PFSK-1 (cell line): Measurements from ENCODE around the gene NCF4.

Experiments
- FOXP2 ChIP-seq: optimal IDR thresholded peaks from 2 replicates; pipeline ENCODE3; 2011; ENCODE audit warnings: borderline replicate concordance, control low read depth, inconsistent platforms; ENCODE audit not compliant: insufficient read depth; ENCODE audit errors: extremely low read length, extremely low read depth
- POLR2AphosphoS5 ChIP-seq: IDR thresholded peaks from 2 replicates; pipeline ENCODE4 v1.6.1; 2012; ENCODE audit warnings: low read depth, mild to moderate bottlenecking, control low read depth, low read length, moderate library complexity
- SIN3A ChIP-seq: IDR thresholded peaks from 2 replicates; pipeline ENCODE4 v1.6.1; 2012; ENCODE audit warnings: mild to moderate bottlenecking, low read length, moderate library complexity, borderline replicate concordance; ENCODE audit not compliant: insufficient read depth
- TAF1 ChIP-seq: IDR thresholded peaks from 2 replicates; pipeline ENCODE4 v1.6.1; 2012; ENCODE audit warnings: low read length, control low read depth, borderline replicate concordance; ENCODE audit not compliant: insufficient read depth
- TF ChIP-seq, protein P1 (sequence below), 2 experiments: IDR thresholded peaks; 2 replicates each; pipeline versions ENCODE4 v1.6.1 to v1.8.0; 2011 to 2012; ENCODE audit warnings: low read depth in 2 of 2, low read length in 2 of 2, control low read depth in 1 of 2, inconsistent platforms in 1 of 2, mild to moderate bottlenecking in 1 of 2, moderate library complexity in 1 of 2; ENCODE audit not compliant: insufficient read depth in 1 of 2

- TF ChIP-seq TAF1 = no peak
- no peak for TF ChIP-seq SIN3A
- no peak for TF ChIP-seq POLR2AphosphoS5
- TF ChIP-seq, protein P1, sequence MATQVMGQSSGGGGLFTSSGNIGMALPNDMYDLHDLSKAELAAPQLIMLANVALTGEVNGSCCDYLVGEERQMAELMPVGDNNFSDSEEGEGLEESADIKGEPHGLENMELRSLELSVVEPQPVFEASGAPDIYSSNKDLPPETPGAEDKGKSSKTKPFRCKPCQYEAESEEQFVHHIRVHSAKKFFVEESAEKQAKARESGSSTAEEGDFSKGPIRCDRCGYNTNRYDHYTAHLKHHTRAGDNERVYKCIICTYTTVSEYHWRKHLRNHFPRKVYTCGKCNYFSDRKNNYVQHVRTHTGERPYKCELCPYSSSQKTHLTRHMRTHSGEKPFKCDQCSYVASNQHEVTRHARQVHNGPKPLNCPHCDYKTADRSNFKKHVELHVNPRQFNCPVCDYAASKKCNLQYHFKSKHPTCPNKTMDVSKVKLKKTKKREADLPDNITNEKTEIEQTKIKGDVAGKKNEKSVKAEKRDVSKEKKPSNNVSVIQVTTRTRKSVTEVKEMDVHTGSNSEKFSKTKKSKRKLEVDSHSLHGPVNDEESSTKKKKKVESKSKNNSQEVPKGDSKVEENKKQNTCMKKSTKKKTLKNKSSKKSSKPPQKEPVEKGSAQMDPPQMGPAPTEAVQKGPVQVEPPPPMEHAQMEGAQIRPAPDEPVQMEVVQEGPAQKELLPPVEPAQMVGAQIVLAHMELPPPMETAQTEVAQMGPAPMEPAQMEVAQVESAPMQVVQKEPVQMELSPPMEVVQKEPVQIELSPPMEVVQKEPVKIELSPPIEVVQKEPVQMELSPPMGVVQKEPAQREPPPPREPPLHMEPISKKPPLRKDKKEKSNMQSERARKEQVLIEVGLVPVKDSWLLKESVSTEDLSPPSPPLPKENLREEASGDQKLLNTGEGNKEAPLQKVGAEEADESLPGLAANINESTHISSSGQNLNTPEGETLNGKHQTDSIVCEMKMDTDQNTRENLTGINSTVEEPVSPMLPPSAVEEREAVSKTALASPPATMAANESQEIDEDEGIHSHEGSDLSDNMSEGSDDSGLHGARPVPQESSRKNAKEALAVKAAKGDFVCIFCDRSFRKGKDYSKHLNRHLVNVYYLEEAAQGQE (IDR thresholded peaks at IDR 0.05; ENCODE audit: insufficient read depth in 1 of 2, low read depth in 2 of 2, low read length in 2 of 2) = no peak
- TF ChIP-seq FOXP2 = no peak
Measured at GRCh38 chr22:36822581-36822980, 38.2 kb upstream of the NCF4 start.
